T-helper 2 cell (primary cell): ENCODE data around the gene ZNF236.
A peak's percentile ranks its signal among the peaks of the same experiment; 100 is the strongest.
"Not testable (repeated sequence)": the region's sequence is repeated elsewhere in the genome, so short reads cannot be mapped to it uniquely, and the experiment has no call there.

ENCODE experiments used
- DNase-seq, 5 experiments: peaks; one replicate each; pipeline versions ENCODE4 v3.0.0 to v3.0.0-alpha.2; 2012 to 2022

ZNF236 gene

DNA sequence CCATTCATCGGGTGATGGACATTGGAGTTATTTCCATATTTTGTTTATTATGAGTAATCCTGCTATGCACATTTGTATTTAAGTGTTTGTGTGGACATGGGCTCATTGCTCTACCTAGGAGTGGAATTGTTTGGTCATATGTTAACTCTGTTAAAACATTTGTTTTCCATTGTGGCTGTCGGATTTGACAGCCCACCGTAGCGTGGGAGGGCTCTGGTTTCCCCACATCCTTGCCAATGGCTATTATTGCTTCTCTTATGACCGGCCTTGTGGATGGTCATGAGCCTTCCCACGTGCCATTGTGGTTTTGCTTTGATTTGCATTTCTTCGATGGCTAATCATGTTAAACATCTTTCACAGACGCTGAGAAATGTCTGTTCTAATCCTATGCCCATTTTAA lies 92.0 kb downstream of the ZNF236 start:
- no peak for DNase-seq

DNA sequence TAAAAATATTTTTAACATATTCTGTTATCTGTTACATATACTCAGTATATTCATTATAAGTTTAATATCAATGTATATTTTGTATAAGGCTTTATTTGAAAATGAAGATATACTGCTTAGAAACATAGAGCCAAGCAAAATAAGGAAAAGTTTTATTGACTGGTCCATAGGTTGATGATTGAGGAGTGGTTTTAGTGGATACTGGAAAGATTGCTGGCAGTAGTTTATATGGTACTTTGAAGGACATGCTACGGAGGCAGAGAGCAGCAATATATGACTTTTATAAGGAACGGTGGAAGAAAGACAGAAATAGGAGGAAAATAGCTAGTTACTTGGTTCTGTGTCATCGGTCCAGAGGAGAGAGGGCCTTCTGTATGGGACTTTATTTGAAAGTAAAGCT lies 92.4 kb downstream of the ZNF236 start:
- DNase-seq: no peak

DNA sequence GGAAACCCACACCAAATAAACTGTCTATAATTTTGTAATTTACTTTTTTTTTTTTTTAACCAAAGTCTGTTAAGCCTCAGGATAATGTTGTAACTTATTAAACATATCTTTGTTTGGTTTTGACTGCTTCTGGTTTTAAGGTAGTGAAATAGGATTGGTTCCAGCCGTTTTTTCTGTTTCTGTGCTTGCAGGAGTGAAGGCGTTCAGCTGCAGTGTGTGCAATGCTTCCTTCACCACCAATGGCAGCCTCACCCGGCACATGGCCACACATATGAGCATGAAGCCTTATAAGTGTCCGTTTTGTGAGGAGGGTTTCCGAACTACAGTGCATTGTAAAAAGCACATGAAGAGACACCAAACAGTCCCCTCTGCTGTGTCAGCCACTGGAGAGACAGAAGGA lies 93.1 kb downstream of the ZNF236 start:
- DNase-seq: no peak

DNA sequence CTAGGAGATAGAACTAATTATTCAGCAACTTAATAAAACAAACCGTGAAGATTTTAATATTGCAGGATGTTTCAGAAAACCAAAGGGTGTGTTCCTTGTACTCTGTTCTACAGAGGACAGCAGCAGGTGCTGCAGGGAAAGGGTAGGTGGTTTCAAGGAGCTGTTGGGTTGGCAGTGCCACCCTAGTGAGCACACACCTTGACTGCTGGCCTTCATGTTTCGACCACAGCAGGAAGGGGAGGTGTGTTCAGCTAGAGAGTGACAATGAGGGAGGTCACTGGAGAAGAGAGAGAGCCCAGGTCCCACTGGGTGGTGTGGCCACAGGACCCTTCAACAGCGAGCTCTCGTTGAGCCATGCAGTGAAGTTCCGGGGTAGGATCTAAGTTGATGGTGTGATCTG lies 98.6 kb downstream of the ZNF236 start:
- DNase-seq: no peak

DNA sequence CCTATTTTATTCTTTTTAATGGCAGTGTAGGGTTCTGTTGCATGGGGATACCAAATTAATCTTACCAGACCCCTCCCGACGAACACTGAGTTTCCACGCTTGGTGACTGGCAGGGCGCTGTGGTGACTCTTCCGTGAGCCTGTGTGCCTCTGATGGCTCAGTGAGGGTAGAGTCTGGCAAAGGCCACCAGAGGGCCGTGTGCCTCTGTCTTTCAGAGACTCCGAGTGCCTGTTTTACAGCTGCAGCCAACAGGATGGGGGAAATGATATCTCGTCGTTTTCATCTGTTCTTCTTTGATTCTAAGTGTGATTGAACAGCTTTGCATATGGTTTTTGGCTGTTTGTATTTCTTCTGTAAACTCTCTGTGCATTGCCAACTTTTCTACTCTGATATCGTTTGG lies 99.8 kb downstream of the ZNF236 start:
- DNase-seq: peak in 3 of 5 experiments; percentile 8 to 88 (median 19)

DNA sequence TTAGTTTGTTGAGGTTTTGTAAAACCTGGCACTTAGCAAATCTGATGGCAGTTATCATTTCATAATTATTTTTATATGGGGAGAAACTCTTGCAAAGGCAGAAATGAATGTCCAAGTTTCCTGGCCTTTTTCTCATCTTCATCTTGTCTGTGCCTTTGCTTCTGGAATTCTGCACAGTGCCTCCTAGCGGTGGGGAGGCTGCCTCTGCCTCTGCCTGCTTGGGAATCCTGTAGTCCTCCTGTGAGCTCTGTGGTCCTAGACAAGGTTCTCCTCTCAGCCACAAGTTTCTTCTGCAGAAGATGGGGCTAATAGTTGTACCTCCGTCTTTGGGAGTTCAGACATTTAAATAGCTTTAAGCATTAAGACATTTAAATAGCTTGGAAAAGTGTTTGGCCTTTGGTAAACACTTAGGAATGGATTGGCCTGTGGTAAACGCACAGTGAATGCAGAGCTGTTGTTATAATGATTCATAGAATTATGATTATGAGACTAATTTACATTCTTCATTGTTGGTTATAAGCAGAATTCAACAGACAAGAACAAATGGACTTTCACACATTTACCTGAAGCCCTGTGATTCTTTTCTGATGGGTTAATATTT lies 101.2 kb downstream of the ZNF236 start:
- no peak for DNase-seq

DNA sequence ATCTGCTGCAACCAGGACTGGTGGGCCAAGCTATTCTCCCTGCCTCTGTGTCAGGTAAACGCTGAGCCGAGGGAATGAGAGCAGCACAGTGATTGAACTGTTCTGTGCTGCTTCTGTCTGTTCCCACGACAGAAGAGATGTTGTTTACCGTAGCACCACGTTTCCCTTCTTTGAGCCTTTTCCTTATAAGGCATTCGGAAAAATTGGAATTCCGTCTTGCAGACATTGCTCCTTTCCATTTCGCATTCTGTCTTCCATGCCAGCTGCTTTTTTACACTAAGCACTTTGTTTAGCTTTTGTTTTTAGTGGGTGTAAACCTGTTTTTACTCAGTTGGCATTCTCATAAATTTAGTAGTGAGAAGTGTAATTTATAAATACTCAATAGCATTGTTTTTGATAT lies 103.1 kb downstream of the ZNF236 start:
- no peak for DNase-seq

DNA sequence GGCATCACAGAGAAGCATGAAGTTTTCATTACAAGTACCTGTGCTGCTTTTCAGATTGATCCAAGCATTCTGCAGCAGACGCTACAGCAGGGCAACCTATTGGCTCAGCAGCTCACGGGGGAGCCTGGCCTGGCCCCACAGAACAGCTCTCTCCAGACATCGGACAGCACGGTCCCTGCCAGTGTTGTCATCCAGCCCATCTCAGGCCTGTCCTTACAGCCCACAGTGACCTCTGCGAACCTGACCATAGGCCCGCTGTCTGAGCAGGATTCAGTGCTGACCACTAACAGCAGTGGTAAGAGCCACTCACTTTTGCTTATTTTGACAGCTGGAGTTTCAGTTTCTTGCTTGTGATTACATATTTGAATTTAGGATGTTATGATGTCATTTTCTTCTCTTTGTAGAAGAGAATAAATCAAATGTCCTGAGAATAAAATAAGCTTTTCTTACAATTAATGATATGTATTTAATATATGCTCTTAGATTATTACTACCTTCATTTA lies 104.9 kb downstream of the ZNF236 start:
- no peak for DNase-seq

DNA sequence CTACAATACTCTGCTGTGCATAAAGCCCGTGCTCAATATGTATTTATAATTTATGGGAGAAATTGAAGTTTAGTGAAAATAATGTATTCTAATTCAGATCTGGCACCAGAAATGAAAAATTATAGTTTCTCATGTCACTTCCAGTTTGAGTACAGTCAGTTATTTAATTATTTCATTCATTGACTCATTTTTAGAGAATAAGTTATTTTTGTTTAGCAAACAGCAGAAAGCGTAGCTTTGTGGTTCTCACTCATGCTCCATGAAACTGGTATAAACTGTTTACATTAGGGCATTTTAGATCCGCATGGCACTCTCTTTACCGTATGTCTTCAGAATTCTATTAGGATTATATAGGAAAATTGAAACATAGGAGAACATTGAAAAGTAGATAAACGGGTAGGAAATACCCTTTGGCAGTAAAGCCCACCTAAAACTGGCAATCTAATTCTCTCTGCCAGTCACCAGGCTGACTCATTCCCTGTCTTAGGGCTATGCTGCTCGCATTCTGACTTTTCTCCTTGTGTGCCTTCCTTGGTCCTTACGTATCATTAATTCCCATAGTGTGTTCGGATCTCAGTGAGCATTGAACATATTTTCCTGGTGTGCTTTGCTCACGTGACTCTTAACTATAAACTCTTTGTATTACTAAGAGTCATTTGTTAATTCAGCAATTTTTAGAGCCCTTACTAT lies 106.0 kb downstream of the ZNF236 start:
- DNase-seq: no peak

DNA sequence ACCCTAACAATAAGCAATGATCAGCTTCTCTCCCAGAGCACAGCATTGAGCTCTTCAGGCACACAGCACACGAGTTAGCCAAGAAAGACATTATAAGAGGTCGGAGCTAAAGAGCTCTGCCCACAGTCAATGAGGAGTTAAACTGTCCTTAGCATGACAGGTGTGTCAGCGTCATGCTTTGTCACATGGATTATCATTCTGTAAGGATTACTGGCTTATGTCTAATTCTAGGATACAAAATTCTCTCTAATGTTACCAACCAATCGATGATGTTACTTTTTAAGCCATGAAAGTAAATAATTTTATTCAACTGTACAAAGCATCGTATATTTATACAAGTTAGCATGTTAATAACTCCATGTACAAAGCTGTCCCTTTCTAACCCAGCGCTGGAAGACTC lies 108.8 kb downstream of the ZNF236 start:
- no peak for DNase-seq

DNA sequence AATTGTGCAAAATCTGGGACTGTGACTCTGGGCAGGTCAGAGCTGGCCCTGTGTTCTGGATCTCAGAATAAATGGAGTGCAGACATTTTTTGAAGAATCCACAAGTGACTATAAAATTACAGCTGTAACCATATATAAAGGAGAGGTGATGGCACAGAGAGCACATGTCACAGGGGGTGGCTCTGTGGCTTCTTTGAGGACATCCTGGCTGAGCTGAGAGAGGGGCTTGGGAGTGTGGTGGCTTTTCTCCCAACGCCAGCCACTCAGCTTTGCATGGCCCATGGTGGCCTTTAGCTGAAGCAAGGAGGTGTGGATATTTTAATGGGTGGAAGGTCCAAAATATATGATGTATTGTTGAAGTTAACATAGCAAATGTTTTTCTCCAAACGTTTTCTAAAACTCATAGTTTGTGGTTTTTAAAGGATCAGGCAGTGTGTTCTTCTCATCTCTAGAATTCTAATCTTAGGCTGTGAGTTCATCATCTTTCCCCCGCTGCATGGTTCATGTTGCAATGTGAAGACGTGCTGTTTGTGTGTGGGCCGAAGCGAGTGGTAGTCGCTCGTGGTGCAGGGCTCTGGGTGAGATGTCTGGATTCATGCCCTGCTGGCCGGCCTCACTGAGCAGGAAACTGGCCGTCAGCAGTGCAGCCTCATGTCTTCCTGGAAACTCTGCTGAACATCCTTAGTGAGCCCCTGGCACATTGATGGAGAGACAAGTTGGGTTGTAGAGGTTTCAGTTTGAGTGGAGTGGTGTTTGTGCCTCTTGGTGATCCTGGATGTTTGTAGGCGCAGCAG lies 109.9 kb downstream of the ZNF236 start:
- no peak for DNase-seq

DNA sequence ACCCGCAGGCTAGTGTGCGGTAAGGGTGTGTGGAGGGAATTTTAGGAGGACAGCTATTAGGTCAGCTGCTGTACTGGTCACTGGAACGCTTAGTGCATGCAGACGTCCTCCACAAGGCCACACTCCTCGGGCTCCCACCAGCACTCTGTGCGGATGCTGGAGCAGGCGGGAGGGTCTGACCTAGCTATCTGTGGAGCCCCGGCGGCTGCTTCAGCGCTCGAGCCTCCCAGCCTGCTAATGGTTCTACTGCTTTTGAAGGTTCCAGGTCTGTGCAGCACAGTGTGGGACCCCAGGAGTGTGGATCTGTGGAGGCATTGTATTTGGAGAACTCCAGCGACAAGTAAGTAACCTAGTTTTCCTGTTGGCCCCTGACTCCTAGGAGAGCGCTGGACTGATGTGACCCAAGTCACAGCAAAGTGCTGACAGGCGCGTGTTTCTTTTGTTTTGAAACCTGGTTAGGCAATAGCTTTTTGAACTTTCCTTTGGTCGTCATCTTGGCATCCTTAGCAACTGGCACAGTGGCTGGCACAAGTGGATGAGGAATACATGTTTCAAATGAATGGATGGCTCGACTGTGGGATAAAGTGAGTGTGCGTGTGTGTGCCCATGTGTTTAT lies 113.5 kb downstream of the ZNF236 start:
- DNase-seq: no peak

DNA sequence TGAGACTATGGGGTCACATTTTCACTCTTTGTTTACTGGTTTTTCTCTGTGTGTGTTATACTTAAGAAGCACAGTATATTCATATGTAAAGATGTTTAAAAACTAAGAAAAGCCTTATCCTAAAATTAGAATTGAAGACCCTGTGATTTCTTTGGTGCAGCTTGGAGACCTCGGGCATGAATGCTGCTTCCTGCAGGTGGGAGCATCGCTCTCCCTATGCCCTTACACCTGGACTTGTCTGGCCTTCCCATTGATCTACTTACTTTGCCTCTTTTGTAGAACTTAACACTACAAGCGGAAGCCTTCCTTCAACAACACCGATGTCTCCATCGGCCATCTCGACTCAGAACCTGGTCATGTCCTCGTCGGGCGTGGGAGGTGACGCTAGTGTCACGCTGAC lies 114.5 kb downstream of the ZNF236 start:
- DNase-seq: no peak

DNA sequence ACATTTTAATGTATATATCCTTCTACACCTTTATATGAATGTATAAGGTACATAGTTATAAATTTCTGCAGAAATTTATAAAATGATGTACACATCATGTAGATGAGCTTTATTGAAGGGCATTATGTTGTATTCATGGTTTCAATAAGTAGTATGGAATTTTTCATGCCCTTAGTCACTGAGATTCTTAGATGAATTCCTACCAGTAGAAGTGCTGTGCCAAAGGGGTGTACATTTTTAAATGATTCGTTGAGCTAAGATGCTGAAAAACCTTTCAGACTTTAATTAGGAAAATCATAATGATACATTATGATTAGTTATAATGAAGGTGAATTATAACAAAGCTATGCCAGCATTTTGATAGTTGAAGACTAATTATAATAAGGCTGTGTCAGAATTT lies 115.2 kb downstream of the ZNF236 start:
- DNase-seq: no peak

DNA sequence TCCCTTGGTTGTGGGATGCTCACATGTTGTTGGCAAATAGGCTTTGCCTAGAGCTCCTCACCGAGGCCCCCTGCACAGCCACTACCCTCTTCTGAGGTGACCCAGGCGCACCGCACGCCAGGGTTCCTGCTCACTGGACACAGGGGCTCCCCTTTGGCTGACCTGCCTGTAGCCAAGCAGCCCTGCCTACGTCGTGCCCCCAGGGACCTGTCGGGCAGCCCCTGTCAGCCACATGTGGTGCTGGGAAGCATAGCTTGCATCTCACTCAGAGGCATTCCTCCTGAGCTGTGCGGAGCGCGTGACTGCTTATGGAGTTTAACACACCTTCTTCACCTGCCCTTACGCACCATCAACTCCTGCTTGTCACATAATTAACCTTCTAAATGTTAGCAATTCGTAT lies 116.3 kb downstream of the ZNF236 start:
- DNase-seq: no peak

DNA sequence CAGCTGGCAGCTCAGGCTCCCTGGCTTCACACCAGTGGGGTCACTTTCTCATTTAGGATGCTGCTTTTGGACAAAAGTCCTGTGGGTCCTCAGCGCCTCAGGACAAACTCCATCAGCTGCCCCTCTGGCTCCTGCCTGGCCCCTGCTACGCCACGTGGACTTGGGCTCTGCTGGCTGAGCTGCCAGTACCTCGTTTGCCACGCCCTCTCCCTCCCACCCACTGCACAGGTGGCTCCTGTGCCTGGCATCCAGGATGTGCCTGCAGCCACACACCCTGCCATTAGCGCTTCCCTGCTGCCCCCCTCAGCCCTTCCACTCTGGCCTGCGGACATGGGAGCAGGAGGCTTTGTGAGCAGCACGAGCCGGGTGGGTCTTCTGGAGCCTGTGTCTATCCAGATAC lies 118.9 kb downstream of the ZNF236 start:
- no peak for DNase-seq

DNA sequence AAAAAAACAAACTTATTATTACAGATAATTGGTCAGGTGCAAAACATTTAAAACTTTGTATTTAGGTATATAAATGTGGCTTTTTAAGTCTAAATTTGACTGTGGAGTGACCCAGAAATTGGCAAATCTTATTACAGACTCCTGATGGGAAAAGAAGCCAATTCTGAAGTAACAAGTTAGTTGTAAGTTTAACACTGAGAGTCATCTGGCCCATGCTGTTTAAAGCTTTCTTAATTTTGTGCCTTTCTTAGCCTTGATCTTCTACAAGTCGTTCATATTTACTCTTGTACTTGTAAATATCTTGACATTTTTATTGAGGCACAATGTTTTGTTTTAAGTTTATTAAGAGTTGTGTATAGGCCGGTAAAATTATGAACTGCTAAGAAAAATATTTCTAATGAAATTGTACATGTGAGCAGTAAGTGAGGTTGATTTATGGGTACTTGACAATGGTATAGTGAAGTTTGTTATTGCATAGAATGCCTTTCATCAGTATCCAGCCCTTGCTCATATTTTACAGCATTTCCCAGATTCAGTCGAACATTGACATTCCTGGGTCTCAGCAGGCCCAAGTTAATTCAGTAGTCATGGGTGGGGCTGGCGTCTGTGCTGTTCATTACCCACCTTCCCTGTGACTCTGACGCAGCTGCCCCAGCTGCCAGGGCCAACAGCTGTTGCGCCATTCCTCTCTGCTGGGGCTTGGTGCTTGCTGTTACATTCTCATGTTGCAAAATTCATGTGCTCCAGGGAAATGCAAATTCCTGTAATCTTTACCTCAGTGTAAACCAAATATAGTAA lies 121.4 kb downstream of the ZNF236 start:
- DNase-seq: no peak

DNA sequence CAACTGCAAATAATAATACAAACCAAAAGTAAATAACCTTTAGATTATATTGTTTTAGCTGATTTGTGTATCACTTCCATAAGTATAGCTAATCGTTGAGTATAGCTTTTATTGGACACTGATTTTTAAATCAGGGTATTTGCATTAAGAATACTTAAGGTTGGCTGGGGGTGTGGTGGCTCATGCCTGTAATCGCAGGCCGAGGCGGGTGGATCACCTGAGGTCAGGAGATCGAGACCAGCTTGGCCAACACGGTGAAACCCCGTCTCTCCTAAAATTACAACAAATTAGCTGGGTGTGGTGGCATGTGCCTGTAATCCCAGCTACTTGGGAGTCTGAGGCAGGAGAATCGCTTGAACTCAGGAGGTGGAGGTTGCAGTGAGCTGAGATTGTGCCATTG lies 122.0 kb downstream of the ZNF236 start:
- DNase-seq: not testable (repeated sequence)

DNA sequence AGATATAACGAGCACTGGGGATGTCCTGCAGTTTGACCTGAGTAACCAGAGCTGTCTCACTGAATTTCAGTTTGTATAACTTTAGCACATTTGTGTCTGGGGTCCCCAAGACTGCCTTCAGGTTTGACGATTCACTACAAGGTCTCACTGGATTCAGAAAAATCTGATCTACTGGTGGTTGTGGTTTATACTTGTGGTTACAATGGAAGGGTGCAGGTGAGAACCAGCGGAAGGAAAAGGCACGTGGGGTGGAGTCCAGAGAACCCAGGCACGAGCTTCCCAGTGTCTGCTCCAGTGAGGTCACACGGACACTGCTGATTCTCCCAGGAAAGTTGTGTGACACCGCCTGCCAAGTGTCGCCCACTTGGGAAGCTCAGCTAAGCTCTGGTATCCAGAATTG lies 126.0 kb downstream of the ZNF236 start:
- peak in 2 of 5 experiments; percentile 2 to 42 for DNase-seq

DNA sequence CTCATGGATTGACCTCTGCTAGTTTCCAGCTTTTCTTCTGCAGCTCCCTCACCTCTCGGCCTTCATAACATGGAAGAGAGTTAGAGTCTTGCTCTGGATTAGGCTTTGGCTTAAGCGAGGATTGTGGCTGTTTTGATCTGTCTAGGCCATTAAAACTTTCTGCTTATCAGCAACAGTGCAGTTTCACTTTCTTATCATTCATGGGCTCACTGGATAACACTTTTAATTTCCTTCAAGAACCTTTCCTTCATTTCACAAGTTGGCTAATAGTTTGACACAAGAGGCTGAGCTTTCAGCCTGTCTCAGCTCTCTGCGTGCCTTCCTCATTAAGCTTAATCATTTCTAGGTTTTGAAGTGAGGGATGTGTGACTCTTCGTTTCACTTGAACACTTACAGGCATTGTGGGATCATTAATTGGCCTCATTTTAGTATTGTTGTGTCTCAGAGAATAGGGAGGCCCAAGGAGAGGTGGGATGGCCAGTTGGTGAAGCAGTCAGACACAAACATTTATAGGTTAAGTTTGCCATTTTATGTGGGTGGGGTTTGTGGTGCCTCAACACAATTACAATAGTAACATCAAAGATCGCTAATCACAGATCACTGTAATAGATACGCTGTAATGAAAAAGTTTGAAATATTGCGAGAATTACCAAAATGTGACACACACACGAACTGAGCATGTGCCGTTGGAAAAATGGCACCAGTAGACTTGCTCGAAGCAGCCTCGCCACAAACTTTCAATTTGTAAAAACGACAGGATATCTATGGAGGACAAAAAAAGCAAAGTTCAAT lies 129.3 kb downstream of the ZNF236 start:
- peak in 1 of 5 experiments; percentile 41 for DNase-seq

DNA sequence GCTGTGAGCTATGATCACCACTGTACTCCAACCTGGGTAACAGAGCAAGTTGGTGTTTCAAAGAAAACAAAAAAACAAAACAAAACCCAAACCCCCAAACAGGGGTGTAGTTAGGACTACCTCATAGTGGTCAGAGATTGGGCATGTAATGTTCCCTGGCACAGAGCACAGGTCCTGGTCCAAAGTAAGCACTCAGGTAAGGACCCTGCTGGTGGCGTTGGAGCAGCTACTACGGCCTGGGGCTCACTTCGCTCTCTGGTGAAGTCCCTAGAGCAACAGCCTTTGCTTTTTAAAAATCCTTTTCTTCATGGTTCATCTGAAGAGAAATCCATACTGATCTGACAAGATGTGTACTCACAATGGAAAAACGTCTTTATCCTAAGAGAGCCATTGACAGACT lies 130.4 kb downstream of the ZNF236 start:
- DNase-seq: no peak

DNA sequence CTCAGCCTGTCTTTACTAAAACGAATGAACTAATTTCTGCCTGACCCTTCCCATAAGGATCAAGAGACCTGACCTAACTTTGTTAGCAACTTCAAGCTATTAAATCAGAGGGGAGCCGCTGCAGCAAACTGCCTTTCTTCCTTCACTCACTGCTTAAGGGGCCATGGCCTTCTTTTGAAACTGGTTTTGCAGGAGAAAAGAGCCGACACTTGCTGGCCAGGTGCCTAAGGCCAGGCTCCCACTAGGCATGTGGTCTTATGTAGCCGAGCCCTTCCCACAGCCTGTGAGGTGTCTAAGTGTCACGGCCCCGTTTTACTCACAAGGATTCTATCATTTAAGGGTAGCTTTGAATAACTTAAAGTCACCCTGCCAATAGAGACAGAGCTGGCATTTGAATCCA lies 130.8 kb downstream of the ZNF236 start:
- no peak for DNase-seq
